ENCODE results near the gene RBPJL.

RBPJL gene

GRCh38 chr20:45289942-45290676 lies 16.5 kb upstream of the RBPJL start:
- Histone ChIP-seq H3K36me3 (ENCODE audit: insufficient read depth) (no peaks in the 10 kb centered on the region), H3K27ac (no peak overlapping the region), H3K79me2 (ENCODE audit: insufficient read depth, low read depth) (no peaks in the 10 kb centered on the region), H3K27me3 (ENCODE audit: insufficient read depth, low read depth) (no peaks in the 10 kb centered on the region), H3K4me1 (ENCODE audit: low read depth, poor library complexity, severe bottlenecking) (peaks cover 42% of the 10 kb centered on the region), H3K9ac (no peak overlapping the region; the same call in 1 of the 2 replicates), H4K20me1 (ENCODE audit: insufficient read depth) (no peaks in the 10 kb centered on the region), H3K4me3 (IDR thresholded peaks at IDR 0.05; ENCODE audit: insufficient read depth, low read depth, low read length) (no peak overlapping the region), H3K4me2 (peak overlapping the region; percentile 69), H2AFZ (ENCODE audit: low read depth) (peak overlapping the region; percentile 58; the same call in 1 of the 2 replicates)
- TF ChIP-seq CTCF (conservative IDR thresholded peaks at IDR 0.05; ENCODE audit: low read depth, low read length), result no peak

- no peaks in the 10 kb centered on the region for H3K79me2 ChIP-seq (ENCODE audit: insufficient read depth, low read depth)
- H3K27ac ChIP-seq, result peak overlapping the region; percentile 49
- no peak overlapping the region for H3K4me3 ChIP-seq (IDR thresholded peaks at IDR 0.05; ENCODE audit: insufficient read depth, low read depth, low read length)
- peak overlapping the region; percentile 58; the same call in 1 of the 2 replicates for H2AFZ ChIP-seq (ENCODE audit: low read depth)
- H4K20me1 ChIP-seq (ENCODE audit: insufficient read depth), result no peaks in the 10 kb centered on the region
- peak; percentile 95 for TF ChIP-seq CTCF (conservative IDR thresholded peaks at IDR 0.05; ENCODE audit: low read depth, low read length)
- H3K27me3 ChIP-seq (ENCODE audit: insufficient read depth, low read depth), result no peaks in the 10 kb centered on the region
- peaks cover 42% of the 10 kb centered on the region for H3K4me1 ChIP-seq (ENCODE audit: low read depth, poor library complexity, severe bottlenecking)
- no peak overlapping the region; the same call in 1 of the 2 replicates for H3K9ac ChIP-seq
- H3K4me2 ChIP-seq, result peak overlapping the region; percentile 69
- no peaks in the 10 kb centered on the region for H3K36me3 ChIP-seq (ENCODE audit: insufficient read depth)
These were observed 15.8 kb upstream of the RBPJL start for GRCh38 chr20:45290677-45291355.

GRCh38 chr20:45291526-45291925 lies 15.1 kb upstream of the RBPJL start:
- Histone ChIP-seq H3K4me3 (IDR thresholded peaks at IDR 0.05; ENCODE audit: insufficient read depth, low read depth, low read length) (no peak overlapping the region), H3K9ac (no peak overlapping the region), H3K4me1 (ENCODE audit: low read depth, poor library complexity, severe bottlenecking) (peaks cover 42% of the 10 kb centered on the region), H3K27ac (peak overlapping the region; percentile 49), H3K79me2 (ENCODE audit: insufficient read depth, low read depth) (no peaks in the 10 kb centered on the region), H3K4me2 (peak overlapping the region; percentile 69), H4K20me1 (ENCODE audit: insufficient read depth) (no peaks in the 10 kb centered on the region), H3K27me3 (ENCODE audit: insufficient read depth, low read depth) (no peaks in the 10 kb centered on the region), H3K36me3 (ENCODE audit: insufficient read depth) (no peaks in the 10 kb centered on the region), H2AFZ (ENCODE audit: low read depth) (peak overlapping the region; percentile 17; the same call in 1 of the 2 replicates)
- TF ChIP-seq CTCF (conservative IDR thresholded peaks at IDR 0.05; ENCODE audit: low read depth, low read length), result no peak

- Histone ChIP-seq H3K4me1 (ENCODE audit: low read depth, poor library complexity, severe bottlenecking) (peaks cover 42% of the 10 kb centered on the region), H3K4me3 (IDR thresholded peaks at IDR 0.05; ENCODE audit: insufficient read depth, low read depth, low read length) (no peak overlapping the region), H3K9ac (no peak overlapping the region), H4K20me1 (ENCODE audit: insufficient read depth) (no peaks in the 10 kb centered on the region), H3K27ac (0 out of 2 replicates have a peak overlapping the region, but pooled peaks have one; percentile 4), H3K4me2 (peak overlapping the region; percentile 63), H3K36me3 (ENCODE audit: insufficient read depth) (no peaks in the 10 kb centered on the region), H3K27me3 (ENCODE audit: insufficient read depth, low read depth) (no peaks in the 10 kb centered on the region), H3K79me2 (ENCODE audit: insufficient read depth, low read depth) (no peaks in the 10 kb centered on the region), H2AFZ (ENCODE audit: low read depth) (peak overlapping the region; percentile 97; the same call in 1 of the 2 replicates)
- TF ChIP-seq CTCF (conservative IDR thresholded peaks at IDR 0.05; ENCODE audit: low read depth, low read length), result no peak
These were observed 14.3 kb upstream of the RBPJL start for GRCh38 chr20:45292343-45292742.

All from KMS-11 (cell line).